Astrocyte of the cerebellum (primary cell): ENCODE data around the gene CACNG8.

Source experiments
- DNase-seq: peaks from one replicate; pipeline ENCODE4 v3.0.0-alpha.2; 2011; ENCODE audit warnings: low read depth
- H3K4me3 ChIP-seq: 2 replicates; pipeline ENCODE4 v1.5.1; 2011; ENCODE audit warnings: mild to moderate bottlenecking, low read depth, low read length, moderate library complexity
- CTCF ChIP-seq: IDR thresholded peaks from 2 replicates; pipeline ENCODE4 v1.5.1; 2012; ENCODE audit warnings: low read length, low read depth, moderate library complexity, mild to moderate bottlenecking; ENCODE audit errors: missing control alignments
- in situ Hi-C: cut with HindIII; loops from 2 replicates; pipeline ENCODE4 v1.10.0; 2017; ENCODE audit warnings: low sequenced_read_pairs

Gene CACNG8

GRCh38 chr19:53998223-53998622, 35.5 kb downstream of the CACNG8 start:
- no peak for TF ChIP-seq CTCF
- H3K4me3 ChIP-seq: no peak overlapping the region
- in situ Hi-C loops: no loop called here
- DNase-seq: no peak

- in situ Hi-C loops: no loop called here
- H3K4me3 ChIP-seq: no peak overlapping the region
- no peak for DNase-seq
- TF ChIP-seq CTCF: no peak
Measured at GRCh38 chr19:53999694-54000093, 37.0 kb downstream of the CACNG8 start.

GRCh38 chr19:54001496-54001895, 38.8 kb downstream of the CACNG8 start:
- no peak overlapping the region for H3K4me3 ChIP-seq
- no peak for TF ChIP-seq CTCF
- no peak for DNase-seq
- in situ Hi-C loops: no loop called here

GRCh38 chr19:54002495-54003315, 40.0 kb downstream of the CACNG8 start:
- in situ Hi-C loops: no loop called here
- TF ChIP-seq CTCF: no peak
- DNase-seq: no peak
- H3K4me3 ChIP-seq: no peak overlapping the region

GRCh38 chr19:54009440-54009839, 46.7 kb downstream of the CACNG8 start:
- DNase-seq: no peak
- no peak overlapping the region for H3K4me3 ChIP-seq
- no peak for TF ChIP-seq CTCF
- in situ Hi-C loops: no loop called here

- no peak for DNase-seq
- no peak for TF ChIP-seq CTCF
- in situ Hi-C loops: no loop called here
Measured at GRCh38 chr19:54010474-54010873, 47.7 kb downstream of the CACNG8 start.

More at GRCh38 chr19:54010474-54010873, 47.7 kb downstream of the CACNG8 start:
- H3K4me3 ChIP-seq: no peak overlapping the region
